Lower leg skin (tissue), 4 donors: ENCODE data around the gene SEMA3B. TPM values are rescaled to one million over a fixed set of nuclear protein-coding genes. Genes with fewer than 3 reads are reported as not detected.
"Not testable (repeated sequence)": the region's sequence is repeated elsewhere in the genome, so short reads cannot be mapped to it uniquely, and the experiment has no call there.

Experiments
- DNase-seq, 2 donors: peaks; one replicate each; pipeline ENCODE4 v3.0.0-alpha.2; 2019; ENCODE audit warnings: low spot score in 2 of 2
- H3K4me3 ChIP-seq: fragments of 200-600 bp; sonication (generic); 2 replicates; pipeline ENCODE4 v1.5.1; 2017; ENCODE audit warnings: mild to moderate bottlenecking, low read depth; ENCODE audit not compliant: poor library complexity, severe bottlenecking
- CTCF ChIP-seq, 3 donors: fragments of 450-650 bp; IDR thresholded peaks; one replicate each; pipeline ENCODE4 v1.5.1; 2016; ENCODE audit warnings: antibody characterized with exemption in 3 of 3, mild to moderate bottlenecking in 3 of 3, moderate library complexity in 2 of 3
- POLR2A ChIP-seq, 2 donors: fragments of 450-650 bp; IDR thresholded peaks; one replicate each; pipeline ENCODE4 v1.6.1; 2016 to 2017; ENCODE audit warnings: antibody characterized with exemption in 2 of 2, mild to moderate bottlenecking in 1 of 2, moderate library complexity in 1 of 2
- WGBS, 2 donors: methylation state at CpG; one replicate each; pipeline ENCODE4 v1.1.5; 2018; 5-methylcytosine and 5-hydroxymethylcytosine counted together
- intact Hi-C: fragments of 100-400 bp; cut with DNase I; formaldehyde crosslinking; loops from one replicate; pipeline ENCODE4 v1.15.0; 2023; ENCODE audit warnings: low total_unique reads
- total RNA-seq, 4 donors: library from RNA; depleted of rRNA; stranded (reverse); fragments of >200 nt; gene quantifications; one replicate each; pipeline ENCODE4 v1.1.0, GENCODE V29; 2016

Gene SEMA3B
- total RNA-seq, 4 donors from 2014 or later = 1.1 to 7.2 (median 3.3) TPM

GRCh38 chr3:50304601-50305000 is 35.7 kb downstream of the SEMA3B start:
- no peak for DNase-seq
- intact Hi-C loops = no loop called here
- no peak overlapping the region for H3K4me3 ChIP-seq
- no peak for TF ChIP-seq POLR2A (IDR thresholded peaks at IDR 0.05)

GRCh38 chr3:50312041-50312440 is 43.1 kb downstream of the SEMA3B start:
- peak overlapping the region; percentile 3 for H3K4me3 ChIP-seq
- 66 to 82% methylated on average over 7 to 13 of the region's 32 CpGs for WGBS, 2 donors
- intact Hi-C loops, DNase-seq: not testable (repeated sequence)

GRCh38 chr3:50314342-50314741 is 45.4 kb downstream of the SEMA3B start:
- WGBS, 2 donors = 58% methylated on average over 3 of the region's 3 CpGs
- no peak overlapping the region for H3K4me3 ChIP-seq
- TF ChIP-seq CTCF (IDR thresholded peaks at IDR 0.05) = no peak
- no peak for TF ChIP-seq POLR2A (IDR thresholded peaks at IDR 0.05)
- DNase-seq = no peak
- intact Hi-C loops = no loop called here

GRCh38 chr3:50314816-50315215 is 45.9 kb downstream of the SEMA3B start:
- TF ChIP-seq POLR2A (IDR thresholded peaks at IDR 0.05) (no peak), CTCF (IDR thresholded peaks at IDR 0.05) (no peak)
- WGBS, 2 donors = 93 to 95% methylated on average over 4 of the region's 4 CpGs
- H3K4me3 ChIP-seq = no peak overlapping the region
- intact Hi-C loops = no loop called here
- DNase-seq = no peak

- WGBS, 2 donors = 34 to 42% methylated on average over 9 of the region's 9 CpGs
- no peak overlapping the region for H3K4me3 ChIP-seq
- TF ChIP-seq POLR2A (IDR thresholded peaks at IDR 0.05) (no peak), CTCF (IDR thresholded peaks at IDR 0.05) (no peak)
- peak; percentile 84 to 93 for DNase-seq
- intact Hi-C loops = no loop called here
Observed at GRCh38 chr3:50316657-50317242, 47.8 kb downstream of the SEMA3B start.

- DNase-seq = no peak
- intact Hi-C loops = no loop called here
- H3K4me3 ChIP-seq = no peak overlapping the region
- 39% methylated on average over 6 of the region's 6 CpGs for WGBS, 2 donors
- TF ChIP-seq CTCF (IDR thresholded peaks at IDR 0.05) (no peak), POLR2A (IDR thresholded peaks at IDR 0.05) (no peak)
Observed at GRCh38 chr3:50317300-50317699, 48.4 kb downstream of the SEMA3B start.

- TF ChIP-seq CTCF (IDR thresholded peaks at IDR 0.05) (no peak), POLR2A (IDR thresholded peaks at IDR 0.05) (no peak)
- intact Hi-C loops = no loop called here
- WGBS, 2 donors = 76 to 82% methylated on average over 7 to 9 of the region's 11 CpGs
Observed at GRCh38 chr3:50318163-50318562, 49.2 kb downstream of the SEMA3B start.

More at GRCh38 chr3:50318163-50318562, 49.2 kb downstream of the SEMA3B start:
- no peak overlapping the region for H3K4me3 ChIP-seq
- no peak for DNase-seq
